Breast epithelium (tissue), 3 donors: Measurements from ENCODE around the gene ERMARD.

ENCODE experiments used
- POLR2A ChIP-seq: fragments of 450-650 bp; IDR thresholded peaks from one replicate; pipeline ENCODE4 v1.6.1; 2016; ENCODE audit warnings: antibody characterized with exemption, mild to moderate bottlenecking, moderate library complexity
- TF ChIP-seq, protein P1 (sequence below), 3 donors: fragments of 450-650 bp; IDR thresholded peaks; one replicate each; pipeline ENCODE4 v1.5.1; 2016 to 2017; ENCODE audit warnings: antibody characterized with exemption in 3 of 3, mild to moderate bottlenecking in 3 of 3, moderate library complexity in 3 of 3

DNA sequence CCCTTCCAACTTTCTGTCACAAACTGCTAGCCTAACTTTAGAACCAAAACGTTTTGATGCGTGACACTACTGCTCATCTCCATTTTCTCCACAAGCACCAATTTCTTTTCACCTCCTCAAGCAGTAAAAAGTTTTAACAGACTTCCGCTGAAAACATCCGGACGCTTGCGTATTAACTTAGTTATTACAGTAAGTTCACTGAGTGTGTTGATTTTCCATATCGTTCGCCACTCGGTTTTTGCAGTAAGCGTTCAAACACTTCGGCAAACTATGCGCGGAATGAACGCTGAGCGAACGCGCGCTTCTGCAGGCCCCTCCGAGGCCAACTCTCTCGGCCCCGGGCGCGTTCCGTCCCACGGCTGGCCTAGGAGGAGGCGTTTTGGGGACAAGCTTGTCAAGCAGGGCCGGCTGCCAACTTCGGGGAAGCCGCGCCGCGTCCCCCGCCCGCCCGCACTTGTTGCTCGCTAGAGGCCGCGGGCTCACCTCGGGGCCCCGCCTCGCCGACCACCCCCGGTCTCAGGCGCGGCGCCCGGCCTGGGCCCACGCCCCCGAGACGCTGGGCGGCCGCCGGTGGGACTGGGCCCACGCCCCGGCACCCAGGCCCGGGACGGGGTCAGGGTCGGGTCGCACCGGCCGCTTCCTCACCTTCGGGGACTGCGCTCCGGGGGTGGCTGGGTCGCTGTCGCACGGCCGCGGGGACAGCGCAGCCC, 28.1 kb upstream of the ERMARD start:
- TF ChIP-seq, protein P1, sequence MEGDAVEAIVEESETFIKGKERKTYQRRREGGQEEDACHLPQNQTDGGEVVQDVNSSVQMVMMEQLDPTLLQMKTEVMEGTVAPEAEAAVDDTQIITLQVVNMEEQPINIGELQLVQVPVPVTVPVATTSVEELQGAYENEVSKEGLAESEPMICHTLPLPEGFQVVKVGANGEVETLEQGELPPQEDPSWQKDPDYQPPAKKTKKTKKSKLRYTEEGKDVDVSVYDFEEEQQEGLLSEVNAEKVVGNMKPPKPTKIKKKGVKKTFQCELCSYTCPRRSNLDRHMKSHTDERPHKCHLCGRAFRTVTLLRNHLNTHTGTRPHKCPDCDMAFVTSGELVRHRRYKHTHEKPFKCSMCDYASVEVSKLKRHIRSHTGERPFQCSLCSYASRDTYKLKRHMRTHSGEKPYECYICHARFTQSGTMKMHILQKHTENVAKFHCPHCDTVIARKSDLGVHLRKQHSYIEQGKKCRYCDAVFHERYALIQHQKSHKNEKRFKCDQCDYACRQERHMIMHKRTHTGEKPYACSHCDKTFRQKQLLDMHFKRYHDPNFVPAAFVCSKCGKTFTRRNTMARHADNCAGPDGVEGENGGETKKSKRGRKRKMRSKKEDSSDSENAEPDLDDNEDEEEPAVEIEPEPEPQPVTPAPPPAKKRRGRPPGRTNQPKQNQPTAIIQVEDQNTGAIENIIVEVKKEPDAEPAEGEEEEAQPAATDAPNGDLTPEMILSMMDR (IDR thresholded peaks at IDR 0.05) = no peak
- no peak for TF ChIP-seq POLR2A
